Stomach (tissue), 9 donors: ENCODE data around the gene NEK7. TPM values are rescaled to one million over a fixed set of nuclear protein-coding genes. Genes with fewer than 3 reads are reported as not detected.

Experiments
- DNase-seq, 2 donors: peaks; one replicate each; pipeline versions ENCODE4 v3.0.0 to v3.0.0-alpha.2; 2013 to 2019
- H3K27ac ChIP-seq, 5 donors: fragments of 200-600 bp in 4 of 5; sonication (generic) in 4 of 5; one replicate each; pipeline ENCODE4 v1.5.1; 2013 to 2019; ENCODE audit warnings: mild to moderate bottlenecking in 1 of 5, moderate library complexity in 1 of 5
- H3K27me3 ChIP-seq, 3 donors: fragments of 200-600 bp; sonication (generic); one replicate each; pipeline ENCODE4 v1.5.1; 2017 to 2019; ENCODE audit warnings: mixed run types in 1 of 3
- H3K36me3 ChIP-seq, 4 donors: fragments of 200-600 bp; sonication (generic); 1 replicate in 3 of 4; 2 replicates in 1 of 4; pipeline ENCODE4 v1.5.1; 2016 to 2019
- H3K4me1 ChIP-seq, 4 donors: fragments of 200-600 bp; sonication (generic); one replicate each; pipeline ENCODE4 v1.5.1; 2016 to 2019
- H3K4me3 ChIP-seq, 4 donors: fragments of 200-600 bp; sonication (generic) in 3 of 4; one replicate each; pipeline ENCODE4 v1.5.1; 2016 to 2019; ENCODE audit warnings: mild to moderate bottlenecking in 1 of 4
- H3K9me3 ChIP-seq, 4 donors: fragments of 200-600 bp; sonication (generic); one replicate each; pipeline ENCODE4 v1.5.1; 2016 to 2019
- CTCF ChIP-seq, 7 experiments: fragments of 450-650 bp in 4 of 7; fragments of 200-600 bp in 3 of 7; sonication (generic) in 3 of 7; IDR thresholded peaks; one replicate each; pipeline ENCODE4 v1.5.1; 2016 to 2019; ENCODE audit warnings: antibody characterized with exemption in 7 of 7, control low read depth in 2 of 7, mild to moderate bottlenecking in 1 of 7
- EP300 ChIP-seq: sonication (generic); formaldehyde crosslinking; IDR thresholded peaks from one replicate; pipeline ENCODE4 v1.6.1; 2017; ENCODE audit warnings: antibody characterized with exemption
- POLR2A ChIP-seq, 4 donors: fragments of 450-650 bp; IDR thresholded peaks; one replicate each; pipeline ENCODE4 v1.6.1; 2016; ENCODE audit warnings: antibody characterized with exemption in 4 of 4, control low read depth in 2 of 4, mild to moderate bottlenecking in 1 of 4, moderate library complexity in 1 of 4
- POLR2AphosphoS5 ChIP-seq, 3 donors: sonication (generic); formaldehyde crosslinking; IDR thresholded peaks; one replicate each; pipeline ENCODE4 v1.6.1; 2016; ENCODE audit warnings: antibody characterized with exemption in 3 of 3
- WGBS, 5 donors: extraction: QIAGEN DNeasy Blood & Tissue Kit in 3 of 5; methylation state at CpG; one replicate each; pipeline versions ENCODE4 v1.1.5 to v1.1.7; 2013 to 2018; 5-methylcytosine and 5-hydroxymethylcytosine counted together
- intact Hi-C: fragments of 100-400 bp; cut with DNase I; formaldehyde crosslinking; loops from one replicate; pipeline ENCODE4 v1.15.1; 2023; ENCODE audit warnings: low total_unique reads
- polyA plus RNA-seq, 3 donors: library from polyadenylated mRNA; stranded (reverse); fragments of 200-250 nt; gene quantifications; one replicate each; pipeline ENCODE4 v1.2.3, GENCODE V29; 2013
- total RNA-seq, 5 donors: library from RNA; depleted of rRNA; stranded (reverse); fragments of >200 nt; gene quantifications; one replicate each; pipeline versions ENCODE4 v1.1.0 to v1.2.3, GENCODE V29; 2014 to 2016
- donor health status: healthy with polysubstance abuse.
- donor health status: Bipolar disorder and iron deficiency.
- donor health status: healthy.

NEK7 gene
- total and polyA plus RNA-seq, 8 donors = 13.2 to 116 (median 35.4) TPM

GRCh38 chr1:198290089-198290683 is 133.4 kb downstream of the NEK7 start:
- Histone ChIP-seq H3K36me3 (peaks cover 0 to 18% (median 8%) of the 10 kb centered on the region in 4 donors), H3K27ac (no peak overlapping the region), H3K27me3 (no peaks in the 10 kb centered on the region), H3K9me3 (no peaks in the 10 kb centered on the region), H3K4me3 (no peak overlapping the region), H3K4me1 (peaks cover 0 to 22% (median 10%) of the 10 kb centered on the region in 4 donors)
- intact Hi-C loops = no loop called here
- TF ChIP-seq POLR2AphosphoS5 (IDR thresholded peaks at IDR 0.05) (no peak), EP300 (no peak), CTCF (IDR thresholded peaks at IDR 0.05) (no peak), POLR2A (IDR thresholded peaks at IDR 0.05) (no peak)
- WGBS, 5 donors = 92 to 95% (median 94%) methylated on average over 7 of the region's 7 CpGs
- DNase-seq = no peak

- no peaks in the 10 kb centered on the region for H3K27me3 ChIP-seq
- intact Hi-C loops = no loop called here
- DNase-seq = no peak
- TF ChIP-seq POLR2A (IDR thresholded peaks at IDR 0.05) = no peak
- no peak for TF ChIP-seq POLR2AphosphoS5 (IDR thresholded peaks at IDR 0.05)
- no peak for TF ChIP-seq EP300
- no peak for TF ChIP-seq CTCF (IDR thresholded peaks at IDR 0.05)
- H3K9me3 ChIP-seq = no peaks in the 10 kb centered on the region
- no peak overlapping the region for H3K27ac ChIP-seq
- H3K4me1 ChIP-seq = peaks cover 0 to 22% (median 10%) of the 10 kb centered on the region in 4 donors
- H3K36me3 ChIP-seq = peaks cover 0 to 21% (median 11%) of the 10 kb centered on the region in 4 donors
- H3K4me3 ChIP-seq = no peak overlapping the region
These were observed 134.2 kb downstream of the NEK7 start for GRCh38 chr1:198291036-198291435.

GRCh38 chr1:198291924-198292323 is 135.1 kb downstream of the NEK7 start:
- Histone ChIP-seq H3K4me1 (peaks cover 0 to 22% (median 10%) of the 10 kb centered on the region in 4 donors), H3K36me3 (peaks cover 0 to 19% (median 9%) of the 10 kb centered on the region in 4 donors), H3K4me3 (no peak overlapping the region), H3K27ac (no peak overlapping the region), H3K27me3 (no peaks in the 10 kb centered on the region), H3K9me3 (no peaks in the 10 kb centered on the region)
- TF ChIP-seq EP300 (no peak), POLR2AphosphoS5 (IDR thresholded peaks at IDR 0.05) (no peak), CTCF (IDR thresholded peaks at IDR 0.05) (no peak), POLR2A (IDR thresholded peaks at IDR 0.05) (no peak)
- no peak for DNase-seq
- intact Hi-C loops = no loop called here

- H3K9me3 ChIP-seq = no peaks in the 10 kb centered on the region
- peaks cover 0 to 26% (median 13%) of the 10 kb centered on the region in 4 donors for H3K36me3 ChIP-seq
- H3K4me1 ChIP-seq = peaks cover 0 to 4% (median 1%) of the 10 kb centered on the region in 4 donors
- 84 to 89% (median 85%) methylated on average over 8 of the region's 8 CpGs for WGBS, 5 donors
- intact Hi-C loops = no loop called here
- TF ChIP-seq EP300 (no peak), POLR2A (IDR thresholded peaks at IDR 0.05) (no peak), POLR2AphosphoS5 (IDR thresholded peaks at IDR 0.05) (no peak), CTCF (IDR thresholded peaks at IDR 0.05) (no peak)
- no peak for DNase-seq
- no peaks in the 10 kb centered on the region for H3K27me3 ChIP-seq
- H3K27ac ChIP-seq = no peak overlapping the region
- no peak overlapping the region for H3K4me3 ChIP-seq
These were observed 138.4 kb downstream of the NEK7 start for GRCh38 chr1:198295225-198295624.
